ENCODE results near the gene ERO1A.

Gene ERO1A

GRCh38 chr14:52602131-52602530 lies 93.2 kb downstream of the ERO1A start:
- no peak for DNase-seq (ENCODE audit: low spot score)

GRCh38 chr14:52599974-52600373 lies 95.4 kb downstream of the ERO1A start:
- no peak for DNase-seq (ENCODE audit: low spot score)

- DNase-seq (ENCODE audit: low spot score): no peak
These were observed 96.8 kb downstream of the ERO1A start for GRCh38 chr14:52598568-52598967.

GRCh38 chr14:52596861-52597260 lies 98.5 kb downstream of the ERO1A start:
- DNase-seq (ENCODE audit: low spot score): no peak

- DNase-seq (ENCODE audit: low spot score): no peak
These were observed 99.0 kb downstream of the ERO1A start for GRCh38 chr14:52596320-52596719.

GRCh38 chr14:52590318-52590717 lies 105.0 kb downstream of the ERO1A start:
- no peak for DNase-seq (ENCODE audit: low spot score)
